ENCODE results near the gene LYSMD3. TPM values are rescaled to one million over a fixed set of nuclear protein-coding genes. Genes with fewer than 3 reads are reported as not detected.

LYSMD3 gene
- 33.8 TPM for total RNA-seq

DNA sequence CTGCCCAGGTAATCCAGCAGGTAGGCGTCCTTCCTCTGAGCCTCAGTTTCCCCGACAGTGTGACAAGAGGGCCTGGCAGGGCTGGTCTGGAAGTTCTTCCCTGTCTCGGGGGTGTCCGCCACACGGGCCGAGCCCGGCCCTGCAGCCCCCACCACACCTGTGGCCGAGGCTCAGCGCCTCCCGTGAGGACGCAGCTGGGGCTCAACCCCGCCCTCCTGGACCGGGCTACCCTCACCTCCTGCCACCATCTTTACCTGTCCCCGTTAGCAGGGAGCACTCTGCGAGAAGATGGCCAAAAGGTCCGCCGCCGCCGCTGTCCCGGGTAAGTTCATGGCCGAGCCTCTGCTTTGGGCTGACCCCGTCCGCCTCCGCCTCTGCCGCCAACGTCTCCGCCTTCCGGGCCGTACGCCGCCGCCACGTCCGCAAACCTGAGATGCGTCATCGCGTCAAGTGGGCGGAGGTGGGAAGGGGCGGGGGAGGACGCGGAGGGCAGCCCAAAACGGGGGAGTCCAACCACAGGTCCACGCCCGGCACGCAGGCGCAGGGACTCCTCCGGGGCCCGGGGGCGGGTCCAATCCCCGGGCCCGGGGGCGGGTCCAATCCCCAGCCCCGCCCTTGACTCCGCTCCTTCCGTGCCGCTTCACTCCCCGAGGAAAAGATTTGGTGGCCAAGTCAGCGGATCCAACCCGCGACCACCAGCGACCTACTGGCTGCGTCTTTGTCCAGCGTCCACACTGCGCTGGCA is at the start of gene LYSMD3:
LYSMD3 (minus strand) TSS at position 391 of the 745 bp plus-strand sequence. CDS start 4,295 bp downstream, outside the sequence.

DNA sequence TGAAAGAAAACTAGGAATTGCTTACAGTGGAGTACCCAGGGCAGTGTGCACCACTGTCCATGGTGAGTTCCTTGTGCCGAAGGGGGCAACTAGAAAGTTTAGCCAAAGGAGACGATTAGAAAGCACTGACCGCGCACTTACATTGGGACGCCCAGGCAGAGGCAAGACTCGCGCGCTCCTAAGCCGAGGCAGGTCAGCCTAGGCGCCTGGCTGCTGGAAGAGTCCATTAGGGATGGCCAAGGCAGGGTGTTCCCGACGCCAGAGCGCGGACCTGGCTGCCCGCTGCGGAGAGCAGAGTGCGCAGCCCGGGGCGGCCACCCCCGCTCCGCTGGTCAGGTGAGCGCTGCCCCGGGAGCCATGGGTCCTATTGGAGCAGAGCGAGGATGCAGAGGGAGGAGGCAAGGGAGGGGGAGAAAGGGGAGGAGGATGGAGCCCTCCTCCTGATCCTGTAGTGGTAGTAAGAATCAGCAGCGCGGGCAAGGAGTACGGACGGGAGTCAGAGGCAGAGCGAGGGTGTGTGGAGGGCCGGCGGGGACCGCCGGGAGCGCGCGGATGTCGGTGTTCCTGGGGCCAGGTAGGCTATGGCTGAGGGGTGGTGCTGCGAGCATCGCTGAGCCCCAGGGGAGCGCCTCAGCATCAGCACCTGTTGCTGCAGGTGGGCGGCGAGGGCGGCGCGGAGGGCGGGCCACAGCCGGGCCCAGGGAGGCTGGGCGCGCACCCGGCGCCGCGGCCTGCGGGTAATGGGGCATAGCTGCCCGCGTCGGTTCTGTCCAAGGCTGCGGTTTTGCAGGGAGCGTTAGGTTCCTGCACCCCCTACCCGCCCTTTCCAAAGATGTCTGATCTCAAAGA is 29.2 kb upstream of the LYSMD3 start, which contains the start of gene ADGRV1:
ADGRV1 (plus strand) TSS at position 454 of the 849 bp plus-strand sequence; CDS start at position 553, 99 bp downstream.

DNA sequence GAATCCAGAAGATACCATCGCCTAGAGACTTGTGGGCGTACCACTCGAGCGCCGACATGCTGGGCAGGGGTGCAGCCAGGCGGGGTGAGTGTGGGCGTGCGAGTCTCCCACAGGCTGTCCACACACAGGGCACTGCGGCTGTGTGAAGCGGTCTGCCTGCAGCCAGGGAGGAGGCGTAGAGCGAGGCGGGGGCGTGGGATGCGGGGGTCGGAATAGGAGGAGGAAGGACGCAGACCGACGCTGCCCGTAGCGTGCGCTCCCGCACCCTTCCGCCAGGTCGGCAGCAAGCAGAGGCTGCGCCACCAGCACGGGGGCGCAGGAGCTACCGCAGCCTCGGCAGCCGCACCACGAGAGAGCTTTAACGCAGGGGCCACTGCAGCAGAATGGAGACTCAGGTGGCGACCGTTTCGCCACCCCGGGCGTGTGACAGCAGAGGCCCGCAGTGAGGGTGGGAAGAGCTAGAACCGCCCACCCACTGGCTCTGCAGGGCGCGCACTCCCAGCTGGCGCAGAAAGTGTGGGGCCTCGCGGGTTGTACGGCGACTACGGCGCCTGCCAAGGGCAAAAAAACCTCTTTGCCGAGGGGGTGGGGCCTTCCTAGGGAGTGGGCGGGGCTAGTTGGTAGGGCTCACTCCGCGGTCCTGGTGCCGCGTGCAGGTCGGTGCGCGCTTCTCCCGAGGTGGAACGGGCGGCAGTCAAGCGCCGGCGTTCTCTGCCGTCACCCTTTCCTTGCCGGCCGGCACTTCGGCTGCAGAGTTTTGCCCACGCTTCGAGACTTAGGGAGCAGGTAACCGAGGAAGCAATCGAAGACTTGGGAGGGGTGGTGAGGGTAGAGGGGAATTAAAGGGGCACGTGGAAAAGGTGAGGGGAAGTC is 54.9 kb downstream of the LYSMD3 start, which contains the start of the genes MBLAC2 and POLR3G:
MBLAC2 (minus strand) TSS at position 537 of the 873 bp plus-strand sequence; CDS start at position 58, 479 bp downstream.
POLR3G (plus strand) TSS at position 630 of the 873 bp plus-strand sequence. CDS start 10,704 bp downstream, outside the sequence.

Other genes starting within 250 kb of the LYSMD3 start
- gene CETN3, start 119.8 kb downstream of the LYSMD3 start, total RNA-seq: 39.0 TPM
- gene MBLAC2, start 54.8 kb downstream of the LYSMD3 start, total RNA-seq: 13.1 TPM
- gene POLR3G, start 54.7 kb downstream of the LYSMD3 start, total RNA-seq: 2.7 TPM
- 287 TPM for gene ADGRV1, start 29.2 kb upstream of the LYSMD3 start, total RNA-seq

Data from camera-type eye (tissue), 1 donor.